ENCODE results near the gene FARSA. TPM values are rescaled to one million over a fixed set of nuclear protein-coding genes. Genes with fewer than 3 reads are reported as not detected.
"Not testable (repeated sequence)": the region's sequence is repeated elsewhere in the genome, so short reads cannot be mapped to it uniquely, and the experiment has no call there.

FARSA gene
- 100 to 1,000 TPM; 183 to 188 TPM for total RNA-seq

- ChIA-PET POLR2A (interaction anchor here (0.6 to 1.5 kb wide), 7 partner anchors 15 to 532 kb away, joined by 3 to 9 read pairs (median 4); partner anchors contain the start of genes GCDH, SYCE2 and ZNF799), CTCF (interaction anchor here (0.8 to 3.4 kb wide), 6 partner anchors 13 to 48 kb away, joined by 3 to 11 read pairs (median 3); partner anchors contain the start of gene RAD23A)
Measured at GRCh38 chr19:12933287-12934072, at the start of gene FARSA. TSS of gene FARSA (minus strand) at chr19:12933711. CDS start at chr19:12933696, 15 bp downstream.

- POLR2A ChIA-PET, result no interaction called here
- CTCF ChIA-PET, result interaction anchor here (1.1 to 3.2 kb wide), 5 partner anchors 17 to 111 kb away, joined by 3 to 25 read pairs (median 15); no protein-coding TSS in a partner anchor
Measured at GRCh38 chr19:12983091-12983490, 49.6 kb upstream of the FARSA start.

- ChIA-PET CTCF (interaction anchor here (1.1 to 3.1 kb wide), 4 partner anchors 17 to 111 kb away, joined by 3 to 25 read pairs (median 12); no protein-coding TSS in a partner anchor), POLR2A (no interaction called here)
Measured at GRCh38 chr19:12982648-12983047, 49.1 kb upstream of the FARSA start.

- ChIA-PET CTCF (interaction anchor here (0.6 to 7.2 kb wide), 5 partner anchors 13 to 114 kb away, joined by 3 to 126 read pairs (median 6); no protein-coding TSS in a partner anchor), POLR2A (no interaction called here)
Measured at GRCh38 chr19:12979974-12980373, 46.5 kb upstream of the FARSA start.

GRCh38 chr19:12976109-12976508 lies 42.6 kb upstream of the FARSA start:
- POLR2A ChIA-PET, result not testable (repeated sequence)
- CTCF ChIA-PET, result interaction anchor here (0.9 to 7.2 kb wide), 9 partner anchors 9 to 156 kb away, joined by 3 to 126 read pairs (median 5); partner anchors contain the start of gene DAND5

- POLR2A ChIA-PET, result no interaction called here
- CTCF ChIA-PET, result interaction anchor here (1.0 to 7.2 kb wide), 7 partner anchors 9 to 157 kb away, joined by 3 to 126 read pairs (median 5); partner anchors contain the start of gene DAND5
Measured at GRCh38 chr19:12975221-12975741, 41.8 kb upstream of the FARSA start.

- POLR2A ChIA-PET, result interaction anchor here (0.7 kb wide), 1 partner anchor 9 kb away, joined by 3 read pairs; no protein-coding TSS in a partner anchor
- CTCF ChIA-PET, result interaction anchor here (2.1 to 7.2 kb wide), 4 partner anchors 8 to 120 kb away, joined by 5 to 126 read pairs (median 96); partner anchors contain the start of gene DAND5
Measured at GRCh38 chr19:12974301-12975220, 41.0 kb upstream of the FARSA start.

GRCh38 chr19:12973236-12973635 lies 39.7 kb upstream of the FARSA start:
- CTCF ChIA-PET, result no interaction called here
- POLR2A ChIA-PET, result no interaction called here

GRCh38 chr19:12970070-12970820 lies 36.7 kb upstream of the FARSA start:
- POLR2A ChIA-PET, result no interaction called here
- CTCF ChIA-PET, result interaction anchor here (4.0 to 6.8 kb wide), 2 partner anchors 6 to 124 kb away, joined by 14 to 83 read pairs; no protein-coding TSS in a partner anchor

- ChIA-PET POLR2A (no interaction called here), CTCF (interaction anchor here (4.0 to 6.8 kb wide), 2 partner anchors 7 to 124 kb away, joined by 14 to 83 read pairs; no protein-coding TSS in a partner anchor)
Measured at GRCh38 chr19:12969292-12969988, 35.9 kb upstream of the FARSA start, which contains the start of gene DAND5. TSS of gene DAND5 (plus strand) at chr19:12969576. CDS start at chr19:12969661, 85 bp downstream.

- ChIA-PET POLR2A (interaction anchor here (0.6 kb wide), 1 partner anchor 200 kb away, joined by 3 read pairs; no protein-coding TSS in a partner anchor), CTCF (interaction anchor here (0.7 to 6.8 kb wide), 10 partner anchors 8 to 471 kb away, joined by 3 to 83 read pairs (median 3); partner anchors contain the start of genes FARSA and GCDH)
Measured at GRCh38 chr19:12967907-12968306, 34.4 kb upstream of the FARSA start.

GRCh38 chr19:12965812-12966135 lies 32.3 kb upstream of the FARSA start:
- POLR2A ChIA-PET, result interaction anchor here (0.8 to 1.1 kb wide), 4 partner anchors 19 to 128 kb away, joined by 3 to 4 read pairs (median 4); partner anchors contain the start of gene FARSA
- CTCF ChIA-PET, result interaction anchor here (0.6 to 6.8 kb wide), 59 partner anchors 10 to 1384 kb away, joined by 3 to 83 read pairs (median 5); partner anchors contain the start of genes CACNA1A, CALR, DNASE2 and FARSA

GRCh38 chr19:12965017-12965811 lies 31.7 kb upstream of the FARSA start:
- CTCF ChIA-PET, result interaction anchor here (0.6 to 6.8 kb wide), 63 partner anchors 10 to 1383 kb away, joined by 3 to 83 read pairs (median 4); partner anchors contain the start of genes CACNA1A, CALR, DNASE2 and FARSA

GRCh38 chr19:12959481-12959880 lies 26.0 kb upstream of the FARSA start:
- ChIA-PET POLR2A (interaction anchor here (0.7 kb wide), 1 partner anchor 74 kb away, joined by 9 read pairs; no protein-coding TSS in a partner anchor), CTCF (interaction anchor here (1.2 to 1.3 kb wide), 2 partner anchors 9 to 18 kb away, joined by 3 to 4 read pairs; no protein-coding TSS in a partner anchor)

More at GRCh38 chr19:12965017-12965811, 31.7 kb upstream of the FARSA start:
- POLR2A ChIA-PET, result interaction anchor here (0.5 to 1.1 kb wide), 6 partner anchors 9 to 190 kb away, joined by 3 to 4 read pairs (median 3); partner anchors contain the start of gene FARSA

- POLR2A ChIA-PET, result not testable (repeated sequence)
- CTCF ChIA-PET, result interaction anchor here (2.2 kb wide), 1 partner anchor 73 kb away, joined by 5 read pairs; no protein-coding TSS in a partner anchor
Measured at GRCh38 chr19:12957389-12957952, 24.0 kb upstream of the FARSA start.
